PC-3 (cell line): ENCODE results near the gene TRPC1.

Experiments used
- CTCF ChIP-seq: fragments of 300-600 bp; sonication (generic); conservative IDR thresholded peaks from 2 replicates; pipeline ENCODE4 v1.5.1; 2017; ENCODE audit warnings: antibody characterized with exemption, low read depth, mild to moderate bottlenecking, low read length
- EZH2 ChIP-seq: fragments of 300-600 bp; sonication (generic); IDR thresholded peaks from one replicate; pipeline ENCODE4 v1.6.1; 2017; ENCODE audit warnings: antibody characterized with exemption, mild to moderate bottlenecking, low read length; ENCODE audit not compliant: unreplicated experiment
- EZH2phosphoT487 ChIP-seq: fragments of 300-600 bp; sonication (generic); IDR thresholded peaks from 2 replicates; pipeline ENCODE4 v1.6.1; 2018; ENCODE audit warnings: mild to moderate bottlenecking, antibody characterized with exemption, low read length, borderline replicate concordance

DNA sequence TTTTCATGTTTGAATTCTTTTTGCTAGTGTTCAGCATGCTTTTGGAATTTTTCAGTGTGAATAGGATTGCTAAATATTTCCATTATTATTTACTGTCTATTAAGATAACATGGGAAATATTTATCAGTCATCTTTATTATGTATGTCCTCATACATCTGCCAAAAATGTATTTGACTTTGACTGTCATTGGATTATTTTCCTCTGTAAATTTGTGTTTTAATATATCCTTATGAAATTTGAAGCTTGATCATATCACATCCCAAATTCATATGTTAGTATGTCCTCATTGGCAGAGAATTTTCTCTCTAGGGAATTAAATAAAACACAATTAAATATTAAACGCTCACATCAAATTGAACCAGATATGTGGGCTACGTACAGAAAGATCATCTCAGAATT is 32.3 kb upstream of the TRPC1 start:
- TF ChIP-seq CTCF (no peak), EZH2phosphoT487 (no peak), EZH2 (no peak)
